GM13976 (cell line): ENCODE data around the gene RIMS3.
"Not testable (repeated sequence)": the region's sequence is repeated elsewhere in the genome, so short reads cannot be mapped to it uniquely, and the experiment has no call there.

Experiments used
- DNase-seq: peaks from one replicate; pipeline ENCODE4 v3.0.0; 2012; ENCODE audit warnings: low spot score
- in situ Hi-C: fragments of 300-500 bp; cut with MboI; formaldehyde crosslinking; loops from one replicate; pipeline ENCODE4 v1.12.0; 2022; ENCODE audit warnings: low sequenced_read_pairs, mixed read lengths, inconsistent platforms; ENCODE audit not compliant: unreplicated experiment
- TF ChIP-seq, protein P1 (sequence below): IDR thresholded peaks from 2 replicates; pipeline ENCODE4 v1.5.1; 2012; ENCODE audit warnings: borderline replicate concordance, mild to moderate bottlenecking; ENCODE audit not compliant: insufficient read depth; ENCODE audit errors: extremely low read depth, missing control alignments, control extremely low read depth

RIMS3 gene

GRCh38 chr1:40633931-40634376 is 31.5 kb downstream of the RIMS3 start:
- in situ Hi-C loops: no loop called here
- TF ChIP-seq, protein P1, sequence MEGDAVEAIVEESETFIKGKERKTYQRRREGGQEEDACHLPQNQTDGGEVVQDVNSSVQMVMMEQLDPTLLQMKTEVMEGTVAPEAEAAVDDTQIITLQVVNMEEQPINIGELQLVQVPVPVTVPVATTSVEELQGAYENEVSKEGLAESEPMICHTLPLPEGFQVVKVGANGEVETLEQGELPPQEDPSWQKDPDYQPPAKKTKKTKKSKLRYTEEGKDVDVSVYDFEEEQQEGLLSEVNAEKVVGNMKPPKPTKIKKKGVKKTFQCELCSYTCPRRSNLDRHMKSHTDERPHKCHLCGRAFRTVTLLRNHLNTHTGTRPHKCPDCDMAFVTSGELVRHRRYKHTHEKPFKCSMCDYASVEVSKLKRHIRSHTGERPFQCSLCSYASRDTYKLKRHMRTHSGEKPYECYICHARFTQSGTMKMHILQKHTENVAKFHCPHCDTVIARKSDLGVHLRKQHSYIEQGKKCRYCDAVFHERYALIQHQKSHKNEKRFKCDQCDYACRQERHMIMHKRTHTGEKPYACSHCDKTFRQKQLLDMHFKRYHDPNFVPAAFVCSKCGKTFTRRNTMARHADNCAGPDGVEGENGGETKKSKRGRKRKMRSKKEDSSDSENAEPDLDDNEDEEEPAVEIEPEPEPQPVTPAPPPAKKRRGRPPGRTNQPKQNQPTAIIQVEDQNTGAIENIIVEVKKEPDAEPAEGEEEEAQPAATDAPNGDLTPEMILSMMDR: no peak
- no peak for DNase-seq

DNA sequence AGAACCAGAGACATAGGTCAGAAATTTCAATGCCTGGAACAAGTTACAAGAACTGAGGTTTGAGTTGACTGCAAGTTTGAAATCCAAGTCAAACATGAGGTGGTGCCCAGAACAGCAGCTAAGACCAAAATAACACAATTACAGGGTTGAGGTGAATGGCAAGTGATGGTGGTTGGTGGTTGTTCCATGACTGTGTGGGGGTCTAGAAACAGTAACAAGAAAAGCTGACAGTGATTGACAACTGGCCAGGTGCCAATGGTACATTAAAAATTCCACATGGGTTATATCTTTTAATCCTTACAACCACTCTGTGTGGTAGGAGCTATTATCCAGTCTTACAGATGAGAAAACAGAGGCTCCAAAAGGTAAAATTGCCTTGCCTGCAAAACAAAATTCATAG is 32.0 kb downstream of the RIMS3 start:
- in situ Hi-C loops: no loop called here
- TF ChIP-seq, protein P1: no peak
- DNase-seq: no peak

DNA sequence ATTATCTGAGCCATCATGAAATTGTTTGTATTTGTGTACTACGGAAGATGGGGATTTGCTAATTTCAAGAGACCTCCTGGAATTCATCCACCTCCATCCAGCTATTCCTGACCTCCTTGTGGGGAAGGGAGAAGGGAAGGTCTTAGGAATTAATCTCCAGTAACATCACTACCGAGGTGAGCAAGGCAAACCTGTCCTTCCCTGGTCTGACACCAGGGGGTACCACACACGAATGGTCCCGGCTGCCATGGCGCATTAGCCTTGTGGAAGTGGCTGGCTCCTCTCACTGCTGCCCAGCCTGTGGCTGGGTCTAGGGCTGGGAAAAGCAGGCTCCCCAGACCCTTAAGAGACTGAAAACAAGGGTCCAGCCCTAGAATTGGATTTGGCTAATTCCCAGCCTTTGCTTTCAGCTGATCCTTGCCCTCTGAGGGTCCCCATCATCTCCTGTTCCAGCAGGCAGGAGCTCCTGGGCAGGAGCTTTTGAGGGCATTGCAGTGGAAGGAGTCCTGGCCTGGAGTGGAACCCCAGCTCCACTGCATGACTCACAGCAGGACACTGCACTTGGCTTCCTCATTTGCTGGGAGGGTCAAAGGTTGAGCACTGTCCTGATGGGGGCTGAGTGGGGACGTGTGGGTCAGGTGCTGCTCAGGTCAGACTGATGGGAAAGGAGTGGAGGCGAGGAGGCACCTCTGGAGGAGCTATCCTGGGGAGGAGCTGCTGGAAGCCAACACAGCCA is 34.8 kb downstream of the RIMS3 start:
- DNase-seq: no peak
- in situ Hi-C loops: no loop called here

GRCh38 chr1:40629546-40629945 is 35.9 kb downstream of the RIMS3 start:
- in situ Hi-C loops, DNase-seq: not testable (repeated sequence)

More for the DNA sequence above, 34.8 kb downstream of the RIMS3 start:
- TF ChIP-seq, protein P1: no peak

GRCh38 chr1:40628903-40629292 is 36.6 kb downstream of the RIMS3 start:
- in situ Hi-C loops: no loop called here
- TF ChIP-seq, protein P1: no peak
- DNase-seq: no peak

- TF ChIP-seq, protein P1: no peak
- in situ Hi-C loops: no loop called here
- DNase-seq: peak; percentile 51
Measured at GRCh38 chr1:40627987-40628902, 37.2 kb downstream of the RIMS3 start.

- DNase-seq: no peak
- in situ Hi-C loops: no loop called here
- TF ChIP-seq, protein P1: no peak
Measured at GRCh38 chr1:40626383-40626770, 39.1 kb downstream of the RIMS3 start.
